ENCODE results near the gene AFF3. TPM values are rescaled to one million over a fixed set of nuclear protein-coding genes. Genes with fewer than 3 reads are reported as not detected.

The AFF3 gene
- total and polyA plus RNA-seq, 2 of the 13 experiments (the other 11 are each of a cell fraction or from before 2014, with no cell fraction given) = not detected

DNA sequence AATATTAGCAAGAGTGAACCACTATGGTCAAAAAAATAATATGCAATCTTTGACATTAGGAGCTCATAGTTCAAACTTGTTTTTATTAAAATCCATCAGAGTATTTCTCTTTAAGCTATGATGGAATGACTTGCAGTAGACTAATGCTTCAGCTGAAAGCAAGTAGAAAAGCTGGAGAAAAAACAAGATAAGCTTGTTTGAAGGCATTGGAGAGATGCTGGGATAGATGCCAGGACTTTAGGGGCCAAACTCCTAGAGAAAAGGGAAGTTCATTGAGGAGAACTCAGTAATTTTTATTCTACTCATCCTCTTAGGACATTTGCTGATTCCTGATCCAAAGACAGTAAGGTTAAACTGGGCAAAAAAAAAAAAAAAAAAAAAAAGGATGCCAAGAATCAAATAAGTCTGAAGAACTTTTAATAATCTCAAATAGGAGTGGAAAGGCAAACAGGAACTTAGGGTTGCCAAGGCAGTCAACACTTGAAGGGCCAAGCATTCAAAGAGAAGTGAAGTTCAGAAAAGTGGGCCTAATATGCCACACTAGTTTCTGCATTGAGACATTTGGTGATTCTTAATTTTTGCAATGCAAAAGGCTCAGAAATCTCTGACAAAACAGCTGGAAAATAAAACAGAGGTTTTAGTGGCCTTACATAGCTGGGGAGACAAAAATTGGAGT, 19.7 kb upstream of the AFF3 start:
- no peaks in the 10 kb centered on the region for H3K79me2 ChIP-seq (ENCODE audit: insufficient read depth, low read length)
- no peaks in the 10 kb centered on the region for H3K36me3 ChIP-seq (replicated peaks in 1 of 2; ENCODE audit: control insufficient read depth in 1 of 2, insufficient read depth in 2 of 2, low read length in 2 of 2)
- intact Hi-C loops (cut with micrococcal nuclease; ENCODE audit: unreplicated experiment) = no loop called here
- peaks cover 6% of the 10 kb centered on the region for H3K9me3 ChIP-seq (ENCODE audit: low read length)
- H3K27me3 ChIP-seq (ENCODE audit: control insufficient read depth in 1 of 2, insufficient read depth in 2 of 2, low read length in 2 of 2) = no peaks in the 10 kb centered on the region
- DNase-seq (ENCODE audit: low spot score) = no peak
- no peak overlapping the region for H3K27ac ChIP-seq (ENCODE audit: extremely low read length, insufficient read depth, low read length)
- ATAC-seq = no peak
- no peak for FAIRE-seq
- no peaks in the 10 kb centered on the region for H3K4me1 ChIP-seq (ENCODE audit: insufficient read depth, low read length)
- no TSS peak for BruUV-seq (replicated peaks)
- H4K20me1 ChIP-seq (ENCODE audit: insufficient read depth, low read length) = no peaks in the 10 kb centered on the region
- ChIA-PET POLR2A (no interaction called here), CTCF (ENCODE audit: low intra/inter-chr PET ratio, low total read pairs) (no interaction called here)
- in situ Hi-C loops (cut with HindIII; ENCODE audit: extremely low pct_ligation_motif_present, low pct_unique_long_range_greater_than_20kb) = no loop called here
- H2AFZ ChIP-seq (ENCODE audit: low read length) = no peak overlapping the region
- no peak overlapping the region for H3K4me3 ChIP-seq (replicated peaks in 1 of 3; ENCODE audit: insufficient read depth in 1 of 3, low read depth in 2 of 3, low read length in 3 of 3)
- no peak overlapping the region for H3K4me2 ChIP-seq (ENCODE audit: low read depth, low read length)
- no peak overlapping the region for H3K9ac ChIP-seq (ENCODE audit: insufficient read depth, low read depth, low read length)
- TF ChIP-seq HES4 (CRISPR knock-in tag; IDR thresholded peaks at IDR 0.05; ENCODE audit: borderline replicate concordance) = no peak
- TF ChIP-seq ETV6 (CRISPR knock-in tag; conservative IDR thresholded peaks at IDR 0.05) = no peak
- TF ChIP-seq ZNF605 (CRISPR knock-in tag; IDR thresholded peaks at IDR 0.05) = no peak
- no peak for TF ChIP-seq MAFF (IDR thresholded peaks at IDR 0.05; ENCODE audit: low read depth, low read length)
- no peak for TF ChIP-seq PCBP1 (IDR thresholded peaks at IDR 0.05; ENCODE audit: borderline replicate concordance, low read depth, low read length)
- TF ChIP-seq, protein P1, sequence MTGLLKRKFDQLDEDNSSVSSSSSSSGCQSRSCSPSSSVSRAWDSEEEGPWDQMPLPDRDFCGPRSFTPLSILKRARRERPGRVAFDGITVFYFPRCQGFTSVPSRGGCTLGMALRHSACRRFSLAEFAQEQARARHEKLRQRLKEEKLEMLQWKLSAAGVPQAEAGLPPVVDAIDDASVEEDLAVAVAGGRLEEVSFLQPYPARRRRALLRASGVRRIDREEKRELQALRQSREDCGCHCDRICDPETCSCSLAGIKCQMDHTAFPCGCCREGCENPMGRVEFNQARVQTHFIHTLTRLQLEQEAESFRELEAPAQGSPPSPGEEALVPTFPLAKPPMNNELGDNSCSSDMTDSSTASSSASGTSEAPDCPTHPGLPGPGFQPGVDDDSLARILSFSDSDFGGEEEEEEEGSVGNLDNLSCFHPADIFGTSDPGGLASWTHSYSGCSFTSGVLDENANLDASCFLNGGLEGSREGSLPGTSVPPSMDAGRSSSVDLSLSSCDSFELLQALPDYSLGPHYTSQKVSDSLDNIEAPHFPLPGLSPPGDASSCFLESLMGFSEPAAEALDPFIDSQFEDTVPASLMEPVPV (CRISPR knock-in tag; IDR thresholded peaks at IDR 0.05) = no peak
- TF ChIP-seq ZNF354B (CRISPR knock-in tag; IDR thresholded peaks at IDR 0.05) = no peak
- no peak for TF ChIP-seq SAFB2 (CRISPR knock-in tag; IDR thresholded peaks at IDR 0.05; ENCODE audit: borderline replicate concordance, low read depth)
- no peak for TF ChIP-seq NFE2 (CRISPR knock-in tag; IDR thresholded peaks at IDR 0.05)

All from HepG2 (cell line).